ENCODE results near the gene ECSIT. TPM values are rescaled to one million over a fixed set of nuclear protein-coding genes. Genes with fewer than 3 reads are reported as not detected.

ECSIT gene
- total RNA-seq, 4 donors from 2014 or later, result 40.4 to 65.7 (median 57.8) TPM

DNA sequence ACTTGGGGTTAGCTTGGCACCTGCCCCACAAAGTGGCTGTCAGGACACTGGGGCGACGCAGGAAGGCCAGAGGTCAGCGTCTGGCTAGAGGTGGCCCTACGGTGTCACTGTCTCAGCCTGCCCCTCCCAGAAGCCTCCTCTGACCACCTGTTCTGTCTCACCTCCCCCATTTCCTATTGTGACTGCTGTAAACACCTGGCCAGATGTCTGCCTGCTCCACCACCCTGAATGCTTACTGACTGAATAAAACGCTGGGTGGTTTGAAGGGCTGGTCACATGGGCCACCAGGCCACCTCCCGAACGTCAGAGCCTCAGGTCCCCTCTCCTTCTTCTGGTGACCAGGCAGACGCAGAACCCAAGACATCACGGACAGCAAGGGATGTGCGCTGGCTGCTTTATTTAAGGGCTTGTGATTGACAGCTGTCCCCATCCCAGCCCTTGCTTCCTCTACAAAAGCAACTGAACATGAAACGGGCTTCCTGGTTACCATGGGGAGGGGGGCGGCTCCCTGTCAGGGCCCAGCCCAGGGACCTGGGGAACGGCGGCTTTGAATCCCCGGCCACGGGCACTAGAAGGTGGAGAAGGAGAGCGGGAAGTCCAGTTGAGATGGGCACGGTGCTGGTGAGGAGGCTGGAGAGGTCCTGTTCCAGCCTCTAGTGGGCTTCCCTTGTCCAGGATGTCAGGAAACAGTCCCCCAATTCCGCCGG is 23.9 kb upstream of the ECSIT start:
- H3K27me3 ChIP-seq, result no peaks in the 10 kb centered on the region
- 75% methylated on average over 12 of the region's 20 CpGs for WGBS
- H3K27ac ChIP-seq, result no peak overlapping the region
- no peaks in the 10 kb centered on the region for H3K9me3 ChIP-seq
- TF ChIP-seq POLR2AphosphoS5 (IDR thresholded peaks at IDR 0.05) (no peak), POLR2A (IDR thresholded peaks at IDR 0.05) (no peak), CTCF (IDR thresholded peaks at IDR 0.05) (no peak), EP300 (IDR thresholded peaks at IDR 0.05) (no peak)
- H3K36me3 ChIP-seq, result peaks cover 39% of the 10 kb centered on the region
- no peak for DNase-seq (ENCODE audit: low spot score in 2 of 2)
- H3K4me1 ChIP-seq, result peaks cover 7% of the 10 kb centered on the region
- H3K4me3 ChIP-seq, result no peak overlapping the region

- Histone ChIP-seq H3K9me3 (no peaks in the 10 kb centered on the region), H3K27me3 (no peaks in the 10 kb centered on the region), H3K27ac (no peak overlapping the region), H3K36me3 (peaks cover 39% of the 10 kb centered on the region), H3K4me1 (no peaks in the 10 kb centered on the region), H3K4me3 (no peak overlapping the region)
- TF ChIP-seq POLR2A (IDR thresholded peaks at IDR 0.05) (no peak), EP300 (IDR thresholded peaks at IDR 0.05) (no peak), POLR2AphosphoS5 (IDR thresholded peaks at IDR 0.05) (no peak), CTCF (IDR thresholded peaks at IDR 0.05) (no peak)
- no peak for DNase-seq (ENCODE audit: low spot score in 2 of 2)
- WGBS, result 85% methylated on average over 13 of the region's 26 CpGs
Observed at GRCh38 chr19:11551603-11552235, 22.8 kb upstream of the ECSIT start.

GRCh38 chr19:11550265-11550664 is 21.3 kb upstream of the ECSIT start:
- Histone ChIP-seq H3K36me3 (peaks cover 32% of the 10 kb centered on the region), H3K27me3 (no peaks in the 10 kb centered on the region), H3K4me3 (no peak overlapping the region), H3K4me1 (no peaks in the 10 kb centered on the region), H3K27ac (no peak overlapping the region), H3K9me3 (no peaks in the 10 kb centered on the region)
- no peak for TF ChIP-seq EP300 (IDR thresholded peaks at IDR 0.05)
- no peak for DNase-seq (ENCODE audit: low spot score in 2 of 2)
- 86% methylated on average over 8 of the region's 8 CpGs for WGBS

DNA sequence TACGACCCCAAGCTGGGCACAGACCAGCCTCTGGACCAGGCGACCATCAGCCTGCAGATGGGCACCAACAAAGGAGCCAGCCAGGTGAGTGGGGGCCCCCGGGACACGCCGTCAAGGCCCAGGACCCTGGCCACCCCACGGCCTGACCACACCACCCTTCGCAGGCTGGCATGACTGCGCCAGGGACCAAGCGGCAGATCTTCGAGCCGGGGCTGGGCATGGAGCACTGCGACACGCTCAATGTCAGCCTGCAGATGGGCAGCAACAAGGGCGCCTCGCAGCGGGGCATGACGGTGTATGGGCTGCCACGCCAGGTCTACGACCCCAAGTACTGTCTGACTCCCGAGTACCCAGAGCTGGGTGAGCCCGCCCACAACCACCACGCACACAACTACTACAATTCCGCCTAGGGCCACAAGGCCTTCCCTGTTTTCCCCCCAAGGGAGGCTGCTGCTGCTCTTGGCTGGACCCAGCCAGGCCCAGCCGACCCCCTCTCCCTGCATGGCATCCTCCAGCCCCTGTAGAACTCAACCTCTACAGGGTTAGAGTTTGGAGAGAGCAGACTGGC is 20.5 kb upstream of the ECSIT start:
- WGBS, result 89% methylated on average over 20 of the region's 24 CpGs
- DNase-seq (ENCODE audit: low spot score in 2 of 2), result no peak
- H3K9me3 ChIP-seq, result no peaks in the 10 kb centered on the region
- H3K4me3 ChIP-seq, result no peak overlapping the region
- no peak for TF ChIP-seq POLR2AphosphoS5 (IDR thresholded peaks at IDR 0.05)
- TF ChIP-seq POLR2A (IDR thresholded peaks at IDR 0.05), result no peak
- no peak for TF ChIP-seq CTCF (IDR thresholded peaks at IDR 0.05)
- TF ChIP-seq EP300 (IDR thresholded peaks at IDR 0.05), result no peak
- no peaks in the 10 kb centered on the region for H3K27me3 ChIP-seq
- peaks cover 28% of the 10 kb centered on the region for H3K36me3 ChIP-seq
- H3K27ac ChIP-seq, result no peak overlapping the region
- H3K4me1 ChIP-seq, result no peaks in the 10 kb centered on the region

GRCh38 chr19:11547929-11548700 is 19.2 kb upstream of the ECSIT start:
- no peaks in the 10 kb centered on the region for H3K9me3 ChIP-seq
- H3K4me3 ChIP-seq, result no peak overlapping the region
- no peaks in the 10 kb centered on the region for H3K27me3 ChIP-seq
- peaks cover 14% of the 10 kb centered on the region for H3K36me3 ChIP-seq
- no peaks in the 10 kb centered on the region for H3K4me1 ChIP-seq
- no peak for DNase-seq (ENCODE audit: low spot score in 2 of 2)
- TF ChIP-seq CTCF (IDR thresholded peaks at IDR 0.05) (no peak), POLR2A (IDR thresholded peaks at IDR 0.05) (no peak), EP300 (IDR thresholded peaks at IDR 0.05) (no peak), POLR2AphosphoS5 (IDR thresholded peaks at IDR 0.05) (no peak)
- 89% methylated on average over 14 of the region's 14 CpGs for WGBS
- H3K27ac ChIP-seq, result no peak overlapping the region

All from suprapubic skin (tissue), 4 donors.